Measurements from ENCODE around the gene AFAP1.
A peak's percentile ranks its signal among the peaks of the same experiment; 100 is the strongest.

Gene AFAP1

DNA sequence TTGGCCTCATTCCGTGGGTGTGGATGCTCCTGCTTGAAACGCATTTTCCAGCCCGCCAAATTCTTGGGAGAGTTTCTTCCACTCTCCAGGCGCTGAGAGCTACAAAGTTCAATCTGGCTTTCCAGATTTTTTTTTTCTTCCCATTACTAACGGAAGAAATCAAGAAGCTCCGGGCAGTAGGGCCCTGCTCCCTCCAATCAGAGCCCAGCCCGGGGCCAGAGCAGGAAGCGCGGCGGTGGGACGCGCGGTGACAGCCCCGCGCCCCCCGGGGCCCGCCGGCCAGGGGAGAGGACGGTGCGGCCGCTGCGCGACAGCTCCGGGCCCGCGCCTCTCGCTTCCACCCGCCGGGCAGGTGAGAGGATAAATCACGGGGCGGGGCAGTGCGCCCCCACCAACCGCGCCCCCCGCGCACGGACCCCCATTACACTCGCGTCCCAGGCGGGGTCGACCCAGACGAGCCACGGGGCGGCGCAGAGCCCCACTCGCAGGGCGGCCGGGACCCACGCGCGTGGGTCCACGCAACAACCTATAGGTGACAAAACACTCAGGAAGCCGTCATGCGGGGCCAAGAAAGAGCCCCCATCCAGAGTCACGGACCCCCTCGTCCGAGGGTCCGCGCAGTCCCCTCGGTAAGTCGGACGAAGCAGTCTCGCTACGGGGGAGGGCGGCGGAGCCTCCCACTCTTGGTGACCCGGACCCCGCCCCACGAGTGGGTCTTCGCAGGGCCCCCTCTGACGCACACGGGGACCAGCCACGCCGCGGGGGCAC is 868 bp downstream of the AFAP1 start:
- H3K36me3 ChIP-seq = peaks cover 9% of the 10 kb centered on the region
- H3K4me3 ChIP-seq (ENCODE audit: low read depth, low read length) = peak overlapping the region; percentile 94
- H3K4me1 ChIP-seq = peaks cover 6% of the 10 kb centered on the region

DNA sequence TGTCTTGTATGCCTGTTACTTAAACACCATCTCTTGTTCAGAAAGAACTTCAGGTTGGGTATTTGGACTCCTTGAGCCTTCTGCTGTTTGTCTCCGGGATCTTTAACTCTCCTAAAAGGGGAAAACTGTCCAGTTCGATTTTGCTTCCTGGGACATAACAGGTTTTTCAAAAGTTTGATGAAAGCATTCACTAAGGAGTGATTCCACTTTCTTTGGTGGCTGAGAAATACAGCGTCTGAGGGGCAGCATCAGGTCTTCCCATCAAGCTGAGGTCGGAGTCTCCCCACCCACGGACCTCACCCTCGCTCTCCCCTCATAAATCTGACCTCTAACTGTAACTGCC is 1.4 kb downstream of the AFAP1 start:
- peak overlapping the region; percentile 94 for H3K4me3 ChIP-seq (ENCODE audit: low read depth, low read length)
- DNase-seq = no peak
- peaks cover 6% of the 10 kb centered on the region for H3K4me1 ChIP-seq
- H3K9me3 ChIP-seq = no peaks in the 10 kb centered on the region
- H3K27me3 ChIP-seq = no peaks in the 10 kb centered on the region
- peaks cover 15% of the 10 kb centered on the region for H3K36me3 ChIP-seq
- TF ChIP-seq, protein P1, sequence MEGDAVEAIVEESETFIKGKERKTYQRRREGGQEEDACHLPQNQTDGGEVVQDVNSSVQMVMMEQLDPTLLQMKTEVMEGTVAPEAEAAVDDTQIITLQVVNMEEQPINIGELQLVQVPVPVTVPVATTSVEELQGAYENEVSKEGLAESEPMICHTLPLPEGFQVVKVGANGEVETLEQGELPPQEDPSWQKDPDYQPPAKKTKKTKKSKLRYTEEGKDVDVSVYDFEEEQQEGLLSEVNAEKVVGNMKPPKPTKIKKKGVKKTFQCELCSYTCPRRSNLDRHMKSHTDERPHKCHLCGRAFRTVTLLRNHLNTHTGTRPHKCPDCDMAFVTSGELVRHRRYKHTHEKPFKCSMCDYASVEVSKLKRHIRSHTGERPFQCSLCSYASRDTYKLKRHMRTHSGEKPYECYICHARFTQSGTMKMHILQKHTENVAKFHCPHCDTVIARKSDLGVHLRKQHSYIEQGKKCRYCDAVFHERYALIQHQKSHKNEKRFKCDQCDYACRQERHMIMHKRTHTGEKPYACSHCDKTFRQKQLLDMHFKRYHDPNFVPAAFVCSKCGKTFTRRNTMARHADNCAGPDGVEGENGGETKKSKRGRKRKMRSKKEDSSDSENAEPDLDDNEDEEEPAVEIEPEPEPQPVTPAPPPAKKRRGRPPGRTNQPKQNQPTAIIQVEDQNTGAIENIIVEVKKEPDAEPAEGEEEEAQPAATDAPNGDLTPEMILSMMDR (IDR thresholded peaks at IDR 0.05; ENCODE audit: low read depth, low read length) = no peak

More for the DNA sequence above, 868 bp downstream of the AFAP1 start:
- Histone ChIP-seq H3K9me3 (no peaks in the 10 kb centered on the region), H3K27me3 (no peaks in the 10 kb centered on the region)
- DNase-seq = peak; percentile 64
- TF ChIP-seq, protein P1 (IDR thresholded peaks at IDR 0.05; ENCODE audit: low read depth, low read length) = no peak

DNA sequence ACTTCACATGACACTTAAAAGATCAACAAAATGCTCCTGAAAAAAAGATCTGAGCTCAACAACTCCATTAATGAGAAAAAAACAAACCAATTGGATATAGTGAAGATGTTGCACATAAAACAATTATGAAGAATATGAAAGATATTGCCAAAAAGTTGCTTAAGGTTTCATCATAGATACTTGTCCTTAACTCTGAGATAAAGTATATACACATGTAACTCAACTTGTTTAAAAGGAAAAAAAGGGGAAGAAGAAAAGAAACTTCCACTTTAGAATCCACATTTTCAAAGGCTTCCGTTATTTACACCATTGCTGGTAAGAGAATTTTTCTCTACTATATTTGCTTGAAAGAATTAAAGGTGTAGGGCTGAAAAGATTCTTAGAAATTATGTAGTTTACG is 2.7 kb downstream of the AFAP1 start:
- peak overlapping the region; percentile 94 for H3K4me3 ChIP-seq (ENCODE audit: low read depth, low read length)
- no peaks in the 10 kb centered on the region for H3K27me3 ChIP-seq
- H3K4me1 ChIP-seq = peaks cover 6% of the 10 kb centered on the region
- H3K9me3 ChIP-seq = no peaks in the 10 kb centered on the region
- TF ChIP-seq, protein P1 (IDR thresholded peaks at IDR 0.05; ENCODE audit: low read depth, low read length) = no peak
- peaks cover 22% of the 10 kb centered on the region for H3K36me3 ChIP-seq
- DNase-seq = no peak

DNA sequence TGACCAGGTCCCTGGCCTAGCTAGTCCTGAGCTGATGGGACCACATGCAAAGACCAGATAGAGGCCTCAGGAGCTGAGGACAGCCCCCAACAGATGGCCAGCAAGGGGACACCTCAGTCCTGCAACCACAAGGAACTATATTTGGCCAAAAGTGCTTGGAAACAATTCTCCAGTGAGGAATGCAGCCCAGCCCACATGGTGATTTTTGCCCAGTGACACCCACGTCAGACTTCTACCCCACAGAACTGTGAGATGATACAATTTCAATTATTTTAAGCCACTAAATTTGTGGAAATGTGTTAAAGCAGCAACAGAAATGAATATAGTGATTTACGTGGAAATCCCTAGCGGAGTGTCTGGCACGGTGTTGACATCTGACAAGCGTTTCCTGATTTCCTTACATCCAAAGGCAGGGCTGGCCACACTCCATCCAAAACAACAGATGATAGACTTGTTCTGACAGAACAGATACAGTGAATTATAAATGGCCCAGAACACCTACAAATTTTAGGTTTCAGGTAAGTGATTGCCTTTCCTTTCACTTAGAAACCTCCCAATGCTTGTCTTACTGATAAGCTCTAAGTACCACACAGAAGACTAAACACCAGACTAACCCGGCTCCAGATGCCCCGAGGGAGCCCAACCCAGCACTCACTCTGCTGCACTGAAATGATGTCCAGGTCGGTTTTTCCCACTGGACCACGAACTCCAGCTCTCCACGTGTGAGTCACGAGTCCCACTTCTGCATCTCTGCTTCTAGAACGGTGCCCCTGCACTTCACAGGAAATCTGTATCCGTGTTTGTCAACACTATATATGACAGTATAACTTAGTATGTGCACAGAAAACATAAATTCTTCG is 5.8 kb downstream of the AFAP1 start:
- no peak overlapping the region for H3K4me3 ChIP-seq (ENCODE audit: low read depth, low read length)
- TF ChIP-seq, protein P1 (IDR thresholded peaks at IDR 0.05; ENCODE audit: low read depth, low read length) = no peak

DNA sequence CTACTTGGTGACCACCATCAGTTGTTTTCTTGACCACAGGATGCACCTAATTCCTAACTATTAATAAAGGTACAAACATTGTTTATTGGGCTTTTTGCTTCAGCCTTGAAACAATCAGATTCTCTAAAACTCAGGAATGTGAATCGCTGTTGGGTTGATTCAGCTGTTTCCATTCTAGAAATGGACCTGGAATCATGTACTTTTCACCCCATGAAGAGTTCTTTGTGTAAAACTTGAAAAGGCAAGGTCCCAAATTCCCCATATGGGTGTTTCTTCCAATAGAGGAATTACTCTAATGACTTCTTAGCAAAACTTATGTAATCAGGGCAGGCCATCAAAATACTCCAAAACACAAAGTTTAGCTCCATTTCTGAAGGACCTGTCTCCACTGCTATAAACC is 7.4 kb downstream of the AFAP1 start:
- TF ChIP-seq, protein P1 (IDR thresholded peaks at IDR 0.05; ENCODE audit: low read depth, low read length) = no peak
- no peak for DNase-seq
- Histone ChIP-seq H3K36me3 (peaks cover 26% of the 10 kb centered on the region), H3K9me3 (no peaks in the 10 kb centered on the region), H3K27me3 (no peaks in the 10 kb centered on the region), H3K4me3 (ENCODE audit: low read depth, low read length) (no peak overlapping the region), H3K4me1 (peaks cover 18% of the 10 kb centered on the region)

More for the DNA sequence above, 5.8 kb downstream of the AFAP1 start:
- Histone ChIP-seq H3K9me3 (no peaks in the 10 kb centered on the region), H3K4me1 (peaks cover 17% of the 10 kb centered on the region), H3K36me3 (peaks cover 26% of the 10 kb centered on the region), H3K27me3 (no peaks in the 10 kb centered on the region)
- DNase-seq = peak; percentile 70

Data from BE2C (cell line).